IPS DF 6.9 (cell line): ENCODE data around the gene KIAA0040.

ENCODE experiments used
- DNase-seq: peaks from one replicate; pipeline ENCODE4 v3.0.0-alpha.2; 2013; ENCODE audit warnings: low read depth, low spot score
- H3K27ac ChIP-seq: one replicate; pipeline ENCODE4 v1.5.1; 2013; ENCODE audit warnings: low read length, control low read depth
- H3K27me3 ChIP-seq: 2 replicates; pipeline ENCODE4 v1.6.1; 2013; ENCODE audit warnings: mild to moderate bottlenecking, low read length; ENCODE audit not compliant: control insufficient read depth, insufficient read depth
- H3K36me3 ChIP-seq: 2 replicates; pipeline ENCODE4 v1.6.1; 2013; ENCODE audit warnings: low read length; ENCODE audit not compliant: control insufficient read depth, insufficient read depth
- H3K4me1 ChIP-seq: 2 replicates; pipeline ENCODE4 v1.6.1; 2013; ENCODE audit warnings: low read length; ENCODE audit not compliant: control insufficient read depth, insufficient read depth
- H3K4me3 ChIP-seq: 2 replicates; pipeline ENCODE4 v1.5.1; 2013; ENCODE audit warnings: mild to moderate bottlenecking, low read length
- H3K9me3 ChIP-seq: 2 replicates; pipeline ENCODE4 v1.6.1; 2013; ENCODE audit warnings: low read length, inconsistent platforms; ENCODE audit not compliant: control insufficient read depth, insufficient read depth
- WGBS: extraction: QIAGEN DNeasy Blood & Tissue Kit; methylation state at CpG from one replicate; pipeline ENCODE4 v1.1.7; 2013; ENCODE audit warnings: mixed read lengths, missing lambda C conversion rate; ENCODE audit not compliant: insufficient read length, insufficient coverage; 5-methylcytosine and 5-hydroxymethylcytosine counted together

Gene KIAA0040

GRCh38 chr1:175129182-175129581, 63.4 kb downstream of the KIAA0040 start:
- DNase-seq = no peak
- no peak overlapping the region for H3K27ac ChIP-seq

GRCh38 chr1:175128523-175128922, 64.1 kb downstream of the KIAA0040 start:
- DNase-seq = no peak
- peaks cover 8% of the 10 kb centered on the region; the same call in 1 of the 2 replicates for H3K4me1 ChIP-seq
- no peak overlapping the region for H3K4me3 ChIP-seq
- no peak overlapping the region for H3K27ac ChIP-seq
- H3K9me3 ChIP-seq = no peaks in the 10 kb centered on the region
- WGBS = no CpG with 5 or more reads among the region's 9 CpGs
- no peaks in the 10 kb centered on the region for H3K27me3 ChIP-seq
- H3K36me3 ChIP-seq = no peaks in the 10 kb centered on the region

More at GRCh38 chr1:175129182-175129581, 63.4 kb downstream of the KIAA0040 start:
- no peaks in the 10 kb centered on the region for H3K9me3 ChIP-seq
- H3K4me3 ChIP-seq = no peak overlapping the region
- H3K27me3 ChIP-seq = no peaks in the 10 kb centered on the region
- WGBS = no CpG with 5 or more reads among the region's 1 CpG
- H3K4me1 ChIP-seq = peaks cover 8% of the 10 kb centered on the region; the same call in 1 of the 2 replicates
- H3K36me3 ChIP-seq = no peaks in the 10 kb centered on the region

GRCh38 chr1:175127565-175127964, 65.0 kb downstream of the KIAA0040 start:
- Histone ChIP-seq H3K4me3 (no peak overlapping the region), H3K9me3 (no peaks in the 10 kb centered on the region), H3K36me3 (no peaks in the 10 kb centered on the region), H3K27me3 (no peaks in the 10 kb centered on the region), H3K4me1 (peaks cover 8% of the 10 kb centered on the region; the same call in 1 of the 2 replicates), H3K27ac (no peak overlapping the region)
- no peak for DNase-seq
- no CpG with 5 or more reads among the region's 6 CpGs for WGBS

DNA sequence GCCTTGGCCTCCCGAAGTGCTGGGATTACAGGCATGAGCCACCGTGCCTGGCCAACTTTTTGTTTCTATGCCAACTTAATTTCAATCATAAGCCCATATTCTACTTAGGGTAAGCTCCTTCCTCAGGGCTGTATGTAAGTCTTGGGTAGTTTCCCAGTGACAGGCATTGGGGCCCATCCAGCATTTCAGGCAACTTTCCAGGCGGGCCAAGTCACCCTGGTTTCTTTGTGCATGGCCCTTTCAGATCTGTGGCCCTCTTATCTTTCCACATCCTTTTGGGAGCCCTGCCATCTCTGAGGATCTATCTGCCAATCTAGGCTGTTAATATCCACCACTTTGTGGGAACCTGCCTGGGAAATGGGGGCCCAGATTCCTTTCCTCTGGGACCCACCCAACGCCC, 66.2 kb downstream of the KIAA0040 start:
- Histone ChIP-seq H3K36me3 (no peaks in the 10 kb centered on the region), H3K27me3 (no peaks in the 10 kb centered on the region), H3K4me1 (peaks cover 5% of the 10 kb centered on the region; the same call in 1 of the 2 replicates), H3K4me3 (no peak overlapping the region), H3K9me3 (no peaks in the 10 kb centered on the region), H3K27ac (no peak overlapping the region)
- no CpG with 5 or more reads among the region's 4 CpGs for WGBS
- DNase-seq = no peak

DNA sequence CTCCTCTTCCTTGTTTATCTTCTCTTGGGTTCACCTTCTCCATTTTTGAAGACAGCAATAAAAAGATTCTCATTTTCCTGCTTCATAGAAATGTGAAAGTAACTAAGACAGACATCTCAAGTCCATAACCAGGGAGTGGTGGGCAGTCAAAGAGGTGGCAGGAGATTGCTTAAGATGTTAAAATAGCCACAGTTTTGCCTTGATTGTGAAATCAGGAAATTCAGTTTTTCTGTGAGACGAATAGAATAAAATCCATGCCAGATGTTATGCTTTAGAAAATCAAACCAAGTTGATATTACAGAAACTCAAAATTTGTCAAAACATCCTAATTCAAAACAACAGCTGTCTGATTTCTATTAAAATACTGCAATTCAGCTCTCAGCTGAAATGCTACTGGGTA, 67.7 kb downstream of the KIAA0040 start:
- no CpG with 5 or more reads among the region's 1 CpG for WGBS
- H3K27ac ChIP-seq = no peak overlapping the region
- H3K9me3 ChIP-seq = no peaks in the 10 kb centered on the region
- H3K4me1 ChIP-seq = peaks cover 2% of the 10 kb centered on the region; the same call in 1 of the 2 replicates
- no peak for DNase-seq
- no peaks in the 10 kb centered on the region for H3K36me3 ChIP-seq
- no peaks in the 10 kb centered on the region for H3K27me3 ChIP-seq
- H3K4me3 ChIP-seq = no peak overlapping the region

DNA sequence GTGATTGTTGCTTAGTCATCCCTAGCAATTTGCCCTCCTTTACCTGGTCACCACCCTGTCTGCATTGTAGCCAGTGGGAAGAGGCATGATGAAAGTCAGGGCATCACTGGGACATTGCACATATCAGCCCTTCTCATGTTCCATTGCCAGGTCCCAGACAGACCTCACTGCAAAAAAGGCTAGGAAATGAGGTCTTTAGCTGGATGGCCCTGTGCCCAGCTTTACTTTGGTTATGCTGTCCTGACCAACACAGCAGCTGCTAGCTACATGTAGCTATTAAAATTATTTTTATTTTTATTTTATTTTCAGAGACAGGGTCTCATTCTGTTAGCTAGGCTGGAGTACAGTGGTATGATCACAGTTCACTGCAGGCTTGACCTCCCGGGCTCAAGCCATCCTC, 72.1 kb downstream of the KIAA0040 start:
- no CpG with 5 or more reads among the region's 1 CpG for WGBS
- Histone ChIP-seq H3K9me3 (no peaks in the 10 kb centered on the region), H3K4me3 (no peak overlapping the region), H3K4me1 (no peaks in the 10 kb centered on the region), H3K36me3 (no peaks in the 10 kb centered on the region), H3K27ac (no peak overlapping the region), H3K27me3 (no peaks in the 10 kb centered on the region)
- no peak for DNase-seq

DNA sequence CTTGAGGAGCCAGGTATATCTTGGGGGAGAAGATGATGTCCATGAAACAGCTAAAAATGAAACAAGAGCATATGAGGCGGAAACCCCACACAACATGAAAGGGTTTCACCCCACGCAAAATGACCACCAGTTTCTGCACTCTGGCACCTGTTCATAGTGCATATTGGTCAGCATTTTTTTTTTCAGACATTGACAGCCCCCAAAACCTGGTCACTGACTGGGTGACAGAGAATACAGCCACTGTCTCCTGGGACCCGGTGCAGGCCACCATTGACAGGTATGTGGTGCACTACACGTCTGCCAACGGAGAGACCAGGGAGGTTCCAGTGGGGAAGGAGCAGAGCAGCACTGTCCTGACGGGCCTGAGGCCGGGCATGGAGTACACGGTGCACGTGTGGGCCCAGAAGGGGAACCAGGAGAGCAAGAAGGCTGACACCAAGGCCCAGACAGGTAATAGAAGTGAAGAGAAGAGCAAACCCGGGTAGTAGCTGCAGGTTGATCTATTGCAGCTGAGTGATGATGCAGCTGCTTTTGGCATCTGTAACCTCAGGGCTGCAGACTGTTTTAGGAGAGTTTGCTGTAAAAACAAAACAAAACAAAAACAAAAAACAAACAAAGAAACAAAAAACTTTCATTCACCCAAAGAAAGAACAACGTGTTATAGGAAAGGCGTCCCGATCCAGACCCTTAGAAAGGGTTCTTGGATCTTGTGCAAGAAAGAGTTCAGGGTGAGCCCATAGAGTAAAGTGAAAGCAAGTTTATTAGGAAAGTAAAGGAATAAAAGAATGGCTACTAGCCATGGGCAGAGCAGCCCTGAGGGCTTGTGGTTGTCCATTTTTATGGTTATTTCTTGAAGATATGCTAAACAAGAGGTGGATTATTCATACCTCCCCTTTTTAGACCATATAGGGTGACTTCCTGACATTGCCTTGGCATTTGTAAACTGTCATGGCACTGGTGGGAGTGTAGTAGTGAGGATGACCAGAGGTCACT, 73.9 kb downstream of the KIAA0040 start:
- H3K9me3 ChIP-seq = no peaks in the 10 kb centered on the region
- no peaks in the 10 kb centered on the region for H3K27me3 ChIP-seq
- no peaks in the 10 kb centered on the region for H3K36me3 ChIP-seq
- no CpG with 5 or more reads among the region's 13 CpGs for WGBS
- DNase-seq = no peak
- H3K27ac ChIP-seq = no peak overlapping the region
- no peak overlapping the region for H3K4me3 ChIP-seq
- no peaks in the 10 kb centered on the region for H3K4me1 ChIP-seq

- H3K9me3 ChIP-seq = no peaks in the 10 kb centered on the region
- no peak overlapping the region for H3K4me3 ChIP-seq
- no peaks in the 10 kb centered on the region for H3K27me3 ChIP-seq
- DNase-seq = no peak
- no peaks in the 10 kb centered on the region for H3K36me3 ChIP-seq
- no peaks in the 10 kb centered on the region for H3K4me1 ChIP-seq
- H3K27ac ChIP-seq = no peak overlapping the region
- no CpG with 5 or more reads among the region's 11 CpGs for WGBS
Measured at GRCh38 chr1:175116903-175117302, 75.7 kb downstream of the KIAA0040 start.

DNA sequence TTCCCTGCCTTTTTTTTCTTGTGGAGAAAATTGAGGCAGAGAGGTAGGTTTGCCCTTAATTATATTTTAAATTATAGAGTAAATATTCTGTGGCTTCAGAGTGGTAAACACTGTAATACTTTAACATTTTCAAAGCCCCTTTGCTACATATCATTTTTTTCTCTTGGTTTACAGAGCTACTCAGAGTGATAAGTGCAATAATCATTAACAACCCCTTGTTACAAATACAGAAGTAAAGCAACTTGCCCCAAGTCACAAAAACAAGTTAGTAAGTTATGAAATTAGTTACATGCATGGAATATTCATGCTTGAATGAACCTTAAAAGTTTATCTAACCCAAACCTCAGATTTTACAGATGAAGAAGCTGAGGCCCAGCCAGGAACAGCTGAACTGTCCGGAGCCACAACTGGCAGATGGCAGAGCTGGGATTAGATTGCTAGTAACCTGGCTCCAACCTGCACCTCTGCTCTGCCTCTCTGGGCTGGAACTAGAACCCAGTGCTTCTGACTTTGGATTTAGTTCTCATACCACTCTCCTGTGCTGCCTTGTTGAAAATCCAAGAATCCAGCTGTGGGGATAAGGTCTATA, 76.3 kb downstream of the KIAA0040 start:
- Histone ChIP-seq H3K9me3 (no peaks in the 10 kb centered on the region), H3K36me3 (no peaks in the 10 kb centered on the region), H3K4me3 (no peak overlapping the region), H3K27ac (no peak overlapping the region), H3K27me3 (no peaks in the 10 kb centered on the region), H3K4me1 (no peaks in the 10 kb centered on the region)
- no CpG with 5 or more reads among the region's 1 CpG for WGBS
- DNase-seq = no peak

GRCh38 chr1:175114996-175115395, 77.6 kb downstream of the KIAA0040 start:
- H3K36me3 ChIP-seq = no peaks in the 10 kb centered on the region
- no peaks in the 10 kb centered on the region for H3K27me3 ChIP-seq
- H3K27ac ChIP-seq = no peak overlapping the region
- DNase-seq = no peak
- no CpG with 5 or more reads among the region's 2 CpGs for WGBS
- H3K9me3 ChIP-seq = no peaks in the 10 kb centered on the region
- no peaks in the 10 kb centered on the region for H3K4me1 ChIP-seq
- no peak overlapping the region for H3K4me3 ChIP-seq
